ENCODE results near the gene SNCA. TPM values are rescaled to one million over a fixed set of nuclear protein-coding genes. Genes with fewer than 3 reads are reported as not detected.

SNCA gene
- total and polyA plus RNA-seq, 7 donors, result 3.5 to 27.0 (median 20.4) TPM

DNA sequence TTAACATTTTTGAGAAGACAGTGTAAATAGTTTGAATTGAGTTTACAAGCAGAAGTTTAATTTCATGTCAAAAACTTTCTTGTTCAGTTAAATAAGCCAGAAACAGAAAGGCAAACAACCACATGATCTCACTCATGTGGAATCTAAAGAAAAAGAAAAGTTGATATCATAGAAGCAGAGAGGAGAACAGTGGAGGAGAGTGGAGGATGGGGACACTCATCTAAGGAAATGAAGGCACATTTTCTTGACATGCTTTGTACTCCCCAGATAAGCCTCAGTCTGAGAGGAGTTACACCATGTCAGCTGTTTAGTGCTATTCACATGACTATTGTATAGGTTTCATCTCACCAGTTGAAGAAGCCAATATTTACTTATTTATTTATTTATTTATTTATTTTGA lies 13.5 kb downstream of the SNCA start:
- H3K27ac ChIP-seq, result no peak overlapping the region

DNA sequence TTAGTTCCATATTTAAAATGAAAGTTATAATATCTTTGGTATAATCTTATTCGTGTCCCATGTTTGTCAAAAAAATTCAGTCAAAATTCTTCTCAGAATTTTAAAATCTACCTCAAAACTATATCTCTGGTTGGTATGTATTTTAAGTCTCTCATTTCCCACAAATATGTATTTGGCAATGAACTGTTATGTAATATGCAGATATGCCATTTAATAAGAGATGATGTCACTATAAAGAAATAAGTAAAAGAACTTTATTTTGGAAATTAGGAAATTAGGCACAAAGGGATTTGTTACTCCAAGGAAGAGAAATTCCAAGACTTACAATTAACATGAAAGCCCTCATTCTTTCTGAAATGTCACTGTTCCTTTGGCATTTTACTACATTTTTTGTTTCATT lies 15.3 kb downstream of the SNCA start:
- Histone ChIP-seq H3K4me1 (no peaks in the 10 kb centered on the region), H3K4me3 (no peak overlapping the region), H3K36me3 (no peaks in the 10 kb centered on the region), H3K27me3 (no peaks in the 10 kb centered on the region), H3K27ac (no peak overlapping the region), H3K9me3 (no peaks in the 10 kb centered on the region)
- 81 to 93% methylated on average over 1 of the region's 1 CpG for WGBS, 2 donors
- no peak for TF ChIP-seq POLR2AphosphoS5 (IDR thresholded peaks at IDR 0.05)
- TF ChIP-seq, protein P1, sequence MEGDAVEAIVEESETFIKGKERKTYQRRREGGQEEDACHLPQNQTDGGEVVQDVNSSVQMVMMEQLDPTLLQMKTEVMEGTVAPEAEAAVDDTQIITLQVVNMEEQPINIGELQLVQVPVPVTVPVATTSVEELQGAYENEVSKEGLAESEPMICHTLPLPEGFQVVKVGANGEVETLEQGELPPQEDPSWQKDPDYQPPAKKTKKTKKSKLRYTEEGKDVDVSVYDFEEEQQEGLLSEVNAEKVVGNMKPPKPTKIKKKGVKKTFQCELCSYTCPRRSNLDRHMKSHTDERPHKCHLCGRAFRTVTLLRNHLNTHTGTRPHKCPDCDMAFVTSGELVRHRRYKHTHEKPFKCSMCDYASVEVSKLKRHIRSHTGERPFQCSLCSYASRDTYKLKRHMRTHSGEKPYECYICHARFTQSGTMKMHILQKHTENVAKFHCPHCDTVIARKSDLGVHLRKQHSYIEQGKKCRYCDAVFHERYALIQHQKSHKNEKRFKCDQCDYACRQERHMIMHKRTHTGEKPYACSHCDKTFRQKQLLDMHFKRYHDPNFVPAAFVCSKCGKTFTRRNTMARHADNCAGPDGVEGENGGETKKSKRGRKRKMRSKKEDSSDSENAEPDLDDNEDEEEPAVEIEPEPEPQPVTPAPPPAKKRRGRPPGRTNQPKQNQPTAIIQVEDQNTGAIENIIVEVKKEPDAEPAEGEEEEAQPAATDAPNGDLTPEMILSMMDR (IDR thresholded peaks at IDR 0.05), result no peak
- no peak for TF ChIP-seq POLR2A (IDR thresholded peaks at IDR 0.05)
- no peak for TF ChIP-seq EP300 (IDR thresholded peaks at IDR 0.05)
- intact Hi-C loops (cut with DNase I), result no loop called here
- DNase-seq, result no peak

More for the DNA sequence above, 13.5 kb downstream of the SNCA start:
- Histone ChIP-seq H3K27me3 (no peaks in the 10 kb centered on the region), H3K4me1 (no peaks in the 10 kb centered on the region), H3K9me3 (no peaks in the 10 kb centered on the region), H3K36me3 (no peaks in the 10 kb centered on the region), H3K4me3 (no peak overlapping the region)
- DNase-seq, result no peak
- intact Hi-C loops (cut with DNase I), result no loop called here
- TF ChIP-seq, protein P1 (IDR thresholded peaks at IDR 0.05), result no peak
- TF ChIP-seq POLR2AphosphoS5 (IDR thresholded peaks at IDR 0.05) (no peak), POLR2A (IDR thresholded peaks at IDR 0.05) (no peak), EP300 (IDR thresholded peaks at IDR 0.05) (no peak)

DNA sequence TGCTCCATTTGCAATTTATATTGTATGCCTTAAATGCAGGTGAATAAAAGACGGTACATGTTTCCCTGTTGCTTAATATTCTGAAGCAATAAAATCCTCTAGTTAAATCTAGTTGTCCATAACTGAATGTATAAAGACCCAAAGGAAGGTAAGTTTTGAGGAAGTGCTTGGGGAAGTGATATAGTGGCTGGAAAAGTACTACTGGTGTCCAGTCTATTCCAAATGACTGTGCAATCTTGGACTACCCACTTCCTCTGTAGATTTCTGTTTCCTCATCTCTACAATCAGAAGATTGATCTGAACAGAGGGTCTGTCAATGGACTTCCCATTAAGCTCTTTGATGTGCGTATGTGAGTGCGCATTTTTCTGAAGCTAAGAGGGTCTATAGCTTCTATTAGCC lies 17.0 kb downstream of the SNCA start:
- 79 to 94% methylated on average over 3 of the region's 3 CpGs for WGBS, 2 donors
- no peaks in the 10 kb centered on the region for H3K4me1 ChIP-seq
- intact Hi-C loops (cut with DNase I), result no loop called here
- no peaks in the 10 kb centered on the region for H3K27me3 ChIP-seq
- H3K36me3 ChIP-seq, result no peaks in the 10 kb centered on the region
- TF ChIP-seq POLR2AphosphoS5 (IDR thresholded peaks at IDR 0.05), result no peak
- no peak for TF ChIP-seq EP300 (IDR thresholded peaks at IDR 0.05)
- TF ChIP-seq, protein P1 (IDR thresholded peaks at IDR 0.05), result no peak
- TF ChIP-seq POLR2A (IDR thresholded peaks at IDR 0.05), result no peak
- no peak for DNase-seq
- no peak overlapping the region for H3K27ac ChIP-seq
- no peak overlapping the region for H3K4me3 ChIP-seq
- H3K9me3 ChIP-seq, result no peaks in the 10 kb centered on the region

DNA sequence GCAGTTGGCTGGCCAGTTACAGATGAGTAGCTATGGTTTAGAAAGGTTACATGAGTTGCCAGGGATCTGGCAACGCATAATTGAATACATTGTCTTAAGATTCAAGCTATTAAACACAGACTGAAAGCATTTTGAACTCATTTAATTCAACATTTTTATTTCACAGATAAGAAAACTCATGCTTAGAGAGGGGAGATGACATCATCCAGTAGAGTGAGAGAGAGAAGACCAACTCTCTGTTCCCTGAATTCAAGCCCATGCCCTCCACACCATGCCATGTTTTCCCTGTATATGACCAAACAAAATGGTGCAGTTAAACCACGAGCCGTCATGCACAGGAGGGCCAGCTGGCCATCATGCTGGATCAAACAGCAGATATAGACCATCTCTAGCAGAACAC lies 22.6 kb downstream of the SNCA start:
- Histone ChIP-seq H3K4me1 (no peaks in the 10 kb centered on the region), H3K36me3 (no peaks in the 10 kb centered on the region), H3K9me3 (no peaks in the 10 kb centered on the region), H3K4me3 (no peak overlapping the region), H3K27me3 (no peaks in the 10 kb centered on the region), H3K27ac (no peak overlapping the region)
- TF ChIP-seq EP300 (IDR thresholded peaks at IDR 0.05), result no peak
- no peak for TF ChIP-seq POLR2A (IDR thresholded peaks at IDR 0.05)
- TF ChIP-seq POLR2AphosphoS5 (IDR thresholded peaks at IDR 0.05), result no peak
- TF ChIP-seq, protein P1 (IDR thresholded peaks at IDR 0.05), result no peak
- WGBS, 2 donors, result 86 to 89% methylated on average over 3 of the region's 3 CpGs
- DNase-seq, result no peak
- intact Hi-C loops (cut with DNase I), result no loop called here

DNA sequence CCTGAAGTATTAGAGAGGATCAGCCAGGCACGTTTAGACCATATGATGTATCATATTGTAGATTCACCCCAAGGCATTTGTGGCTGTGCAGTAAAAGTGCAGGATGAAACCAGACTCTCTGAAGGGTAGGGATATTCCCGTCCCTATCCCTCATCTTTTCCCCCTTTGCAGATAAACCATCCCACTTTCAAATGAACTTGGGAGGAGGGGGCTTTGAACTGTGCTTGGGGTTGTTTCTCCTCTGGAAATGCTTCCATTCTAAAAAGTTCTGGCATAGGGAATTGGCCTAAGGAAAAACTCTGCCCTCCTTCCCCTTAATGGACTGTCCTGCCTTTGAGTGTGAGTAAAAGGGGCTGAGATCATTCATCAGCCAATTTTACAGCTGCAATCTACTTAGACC lies 23.8 kb downstream of the SNCA start:
- H3K4me1 ChIP-seq, result no peaks in the 10 kb centered on the region
- 55 to 75% methylated on average over 2 of the region's 2 CpGs for WGBS, 2 donors
- H3K4me3 ChIP-seq, result no peak overlapping the region
- intact Hi-C loops (cut with DNase I), result no loop called here
- H3K27me3 ChIP-seq, result no peaks in the 10 kb centered on the region
- no peaks in the 10 kb centered on the region for H3K36me3 ChIP-seq
- no peaks in the 10 kb centered on the region for H3K9me3 ChIP-seq
- H3K27ac ChIP-seq, result no peak overlapping the region
- no peak for DNase-seq
- TF ChIP-seq, protein P1 (IDR thresholded peaks at IDR 0.05), result no peak
- TF ChIP-seq POLR2AphosphoS5 (IDR thresholded peaks at IDR 0.05), result no peak
- no peak for TF ChIP-seq EP300 (IDR thresholded peaks at IDR 0.05)
- TF ChIP-seq POLR2A (IDR thresholded peaks at IDR 0.05), result no peak

All from sigmoid colon (tissue), 7 donors.